HG03575 (cell line): Measurements from ENCODE around the gene POTEI.
"Not testable (repeated sequence)": the region's sequence is repeated elsewhere in the genome, so short reads cannot be mapped to it uniquely, and the experiment has no call there.

Source experiments
- ATAC-seq: cut with Tn5 transposase; IDR thresholded peaks from one replicate; pipeline ENCODE4 v1.9.1; 2021; ENCODE audit not compliant: unreplicated experiment, insufficient number of reproducible peaks, low FRiP score; ENCODE audit errors: extremely low read depth

POTEI gene

GRCh38 chr2:130510807-130511746 is 1.9 kb upstream of the POTEI start:
- ATAC-seq, result not testable (repeated sequence)

- not testable (repeated sequence) for ATAC-seq
Observed at GRCh38 chr2:130491073-130491472, 18.1 kb downstream of the POTEI start.

- ATAC-seq, result not testable (repeated sequence)
Observed at GRCh38 chr2:130455413-130455812, 53.7 kb downstream of the POTEI start.

- not testable (repeated sequence) for ATAC-seq
Observed at GRCh38 chr2:130454712-130455083, 54.4 kb downstream of the POTEI start.

- not testable (repeated sequence) for ATAC-seq
Observed at GRCh38 chr2:130453955-130454711, 55.0 kb downstream of the POTEI start.

- not testable (repeated sequence) for ATAC-seq
Observed at GRCh38 chr2:130452897-130453296, 56.2 kb downstream of the POTEI start.

GRCh38 chr2:130451823-130452222 is 57.3 kb downstream of the POTEI start:
- not testable (repeated sequence) for ATAC-seq

GRCh38 chr2:130451278-130451677 is 57.9 kb downstream of the POTEI start:
- ATAC-seq, result not testable (repeated sequence)

GRCh38 chr2:130450366-130450765 is 58.8 kb downstream of the POTEI start:
- not testable (repeated sequence) for ATAC-seq

- not testable (repeated sequence) for ATAC-seq
Observed at GRCh38 chr2:130427631-130428030, 81.5 kb downstream of the POTEI start.

- not testable (repeated sequence) for ATAC-seq
Observed at GRCh38 chr2:130418845-130419244, 90.3 kb downstream of the POTEI start.

- ATAC-seq, result not testable (repeated sequence)
Observed at GRCh38 chr2:130416693-130417092, 92.4 kb downstream of the POTEI start.
